ENCODE results near the gene SVIL.

DNA sequence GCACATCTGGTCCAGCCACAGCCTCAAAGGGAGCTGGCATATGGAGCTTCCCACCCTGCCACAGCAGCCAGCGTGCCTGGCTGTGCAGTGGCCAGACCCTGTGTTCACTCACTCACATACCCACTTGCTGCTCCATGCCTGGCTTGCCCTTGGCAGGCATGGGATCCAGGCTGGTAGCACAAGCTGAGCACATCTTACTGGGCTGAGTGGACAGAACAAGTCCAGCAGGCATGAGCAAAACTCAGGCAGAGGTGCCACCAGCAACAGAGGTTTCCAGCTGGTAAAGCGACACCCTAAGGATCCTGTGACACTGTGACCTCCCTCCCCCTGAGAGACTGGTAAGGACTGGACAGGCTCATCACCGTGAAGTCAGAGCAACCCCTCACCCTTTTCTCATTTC is 25.1 kb downstream of the SVIL start:
- TF ChIP-seq, protein P1, sequence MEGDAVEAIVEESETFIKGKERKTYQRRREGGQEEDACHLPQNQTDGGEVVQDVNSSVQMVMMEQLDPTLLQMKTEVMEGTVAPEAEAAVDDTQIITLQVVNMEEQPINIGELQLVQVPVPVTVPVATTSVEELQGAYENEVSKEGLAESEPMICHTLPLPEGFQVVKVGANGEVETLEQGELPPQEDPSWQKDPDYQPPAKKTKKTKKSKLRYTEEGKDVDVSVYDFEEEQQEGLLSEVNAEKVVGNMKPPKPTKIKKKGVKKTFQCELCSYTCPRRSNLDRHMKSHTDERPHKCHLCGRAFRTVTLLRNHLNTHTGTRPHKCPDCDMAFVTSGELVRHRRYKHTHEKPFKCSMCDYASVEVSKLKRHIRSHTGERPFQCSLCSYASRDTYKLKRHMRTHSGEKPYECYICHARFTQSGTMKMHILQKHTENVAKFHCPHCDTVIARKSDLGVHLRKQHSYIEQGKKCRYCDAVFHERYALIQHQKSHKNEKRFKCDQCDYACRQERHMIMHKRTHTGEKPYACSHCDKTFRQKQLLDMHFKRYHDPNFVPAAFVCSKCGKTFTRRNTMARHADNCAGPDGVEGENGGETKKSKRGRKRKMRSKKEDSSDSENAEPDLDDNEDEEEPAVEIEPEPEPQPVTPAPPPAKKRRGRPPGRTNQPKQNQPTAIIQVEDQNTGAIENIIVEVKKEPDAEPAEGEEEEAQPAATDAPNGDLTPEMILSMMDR (conservative IDR thresholded peaks at IDR 0.05; ENCODE audit: low read length) = no peak
- TF ChIP-seq EZH2phosphoT487 (IDR thresholded peaks at IDR 0.05; ENCODE audit: borderline replicate concordance) = no peak
